D341Med (cell line): ENCODE measurements around the gene PHC2.

Source experiments
- DNase-seq: peaks from one replicate; pipeline ENCODE4 v3.0.0; 2012; ENCODE audit warnings: low spot score

PHC2 gene

DNA sequence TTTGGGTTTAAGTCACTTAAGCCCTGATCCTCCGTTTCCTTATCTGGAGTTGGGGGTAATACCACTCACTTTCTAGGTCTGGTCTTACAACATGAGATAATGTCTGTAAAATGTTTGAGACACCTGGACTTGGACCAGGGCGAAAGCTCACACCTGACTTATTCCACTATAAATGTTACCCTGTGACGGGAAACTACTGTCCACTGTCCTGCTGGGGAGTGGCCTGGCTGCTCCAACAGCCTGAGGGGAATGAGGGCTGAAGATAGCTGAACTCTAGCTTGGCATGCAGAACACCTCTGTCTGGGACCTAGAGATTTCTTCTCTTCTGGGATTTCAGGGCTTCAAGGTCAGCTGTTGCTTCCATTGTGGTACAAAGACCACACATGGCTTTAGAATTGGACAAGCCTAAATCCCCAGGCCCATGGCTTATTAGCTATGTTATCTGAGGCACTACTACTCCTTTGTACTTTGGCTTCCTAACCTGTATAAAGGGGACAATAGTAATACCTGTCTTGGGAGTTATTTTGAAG is 100.5 kb downstream of the PHC2 start:
- DNase-seq, result no peak

DNA sequence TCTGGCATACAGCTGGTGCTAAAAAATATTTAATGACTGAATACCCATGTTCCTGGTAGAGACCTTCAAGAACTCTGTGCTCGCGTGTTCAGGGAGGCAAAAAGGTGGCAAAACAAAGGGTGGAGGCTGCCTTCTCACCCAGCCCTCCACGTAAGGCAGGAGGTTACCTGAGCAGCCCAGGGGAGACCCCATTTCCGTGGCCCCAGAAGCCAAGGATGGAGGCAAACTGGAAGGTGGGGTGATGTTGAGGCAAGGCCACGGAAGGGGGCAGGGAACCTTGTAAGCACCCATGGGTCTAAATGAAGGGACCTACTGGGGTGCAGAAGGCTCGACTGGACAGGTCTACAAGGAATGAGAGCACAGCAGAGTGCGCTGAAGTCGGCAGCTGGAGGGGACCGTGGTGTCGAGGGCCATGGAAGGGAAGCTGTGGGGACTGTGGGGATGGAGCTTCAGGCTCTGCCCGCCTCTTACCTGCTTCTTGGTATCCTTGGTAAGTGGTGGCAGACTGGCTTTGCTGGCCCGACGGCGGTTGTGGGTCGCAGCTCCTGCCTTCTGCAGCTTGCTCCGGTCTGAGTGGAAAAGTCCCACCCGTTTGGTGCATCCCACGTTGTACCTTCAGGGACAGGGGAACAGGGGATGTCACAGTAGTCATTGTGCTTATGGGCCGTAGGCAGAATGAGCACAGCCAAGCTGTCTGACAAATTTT is 101.1 kb downstream of the PHC2 start:
- no peak for DNase-seq

DNA sequence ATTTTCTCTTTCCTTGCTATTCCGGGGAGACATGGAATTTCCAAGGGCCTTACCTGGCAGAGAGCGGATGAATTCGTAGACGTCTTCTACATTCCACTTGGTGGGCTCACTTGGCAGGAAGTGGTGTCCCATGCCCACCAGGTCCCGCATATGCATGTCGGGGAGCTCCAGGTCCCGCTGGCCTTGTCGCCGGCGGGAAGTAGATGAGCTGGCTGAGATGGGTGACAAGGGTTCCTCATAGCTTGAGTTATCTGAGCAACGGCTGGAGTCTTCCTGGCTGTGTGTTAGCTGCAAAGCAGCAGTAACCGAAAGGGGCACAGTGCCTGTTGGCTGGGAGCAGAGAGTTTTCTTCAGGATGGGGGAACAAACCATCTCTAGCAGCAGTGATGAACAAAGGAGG is 102.1 kb downstream of the PHC2 start:
- DNase-seq, result no peak

DNA sequence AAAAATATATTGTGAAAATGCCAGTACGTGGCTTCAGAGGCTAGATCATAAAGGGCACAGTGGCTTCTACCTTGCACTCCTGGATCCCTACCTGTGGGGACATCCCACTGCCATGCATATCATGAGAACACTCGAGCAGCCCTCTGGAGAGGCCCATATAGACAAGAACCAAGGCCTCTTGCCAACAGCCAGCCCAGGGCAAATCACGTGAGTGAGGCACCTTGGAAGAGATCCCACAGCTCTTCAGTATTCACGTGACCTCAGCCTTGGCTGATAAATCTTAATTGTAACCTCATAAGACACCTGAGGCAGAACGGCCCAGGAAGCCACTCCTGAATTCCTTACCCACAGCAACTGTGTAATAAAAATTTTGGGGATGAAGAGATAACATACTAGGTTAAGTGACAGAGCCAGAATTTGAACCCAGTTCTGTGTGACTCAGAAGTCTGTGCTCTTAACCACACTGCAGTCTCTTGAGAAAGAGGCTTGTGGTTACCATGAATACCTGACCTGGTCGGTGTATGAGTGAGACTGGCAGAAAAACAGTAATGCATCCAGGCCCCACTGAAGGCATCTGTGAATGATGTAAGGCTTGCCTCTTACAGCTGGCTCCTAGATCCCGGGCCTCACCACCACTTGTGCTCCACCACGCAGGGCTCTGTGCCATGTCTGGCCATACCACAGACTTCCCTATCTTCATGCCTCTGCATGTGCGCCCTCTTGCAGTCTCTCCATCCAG is 103.1 kb downstream of the PHC2 start:
- DNase-seq, result no peak

DNA sequence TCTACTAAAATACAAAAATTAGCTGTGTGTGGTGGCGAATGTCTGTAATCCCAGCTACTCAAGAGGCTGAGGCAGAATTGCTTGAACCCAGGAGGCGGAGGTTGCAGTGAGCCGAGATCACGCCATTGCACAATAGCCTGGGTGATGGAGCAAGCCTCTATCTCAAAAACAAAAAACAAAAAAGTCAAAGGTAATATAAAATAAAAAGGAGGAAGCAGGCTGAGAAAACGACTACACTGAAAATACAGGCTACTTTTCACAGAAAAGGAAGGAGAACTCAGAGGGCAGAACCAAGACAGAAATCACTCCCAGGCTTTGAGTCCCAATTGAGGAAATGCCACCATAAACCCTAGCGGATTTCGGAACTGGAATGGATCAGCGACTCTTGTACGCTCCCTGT is 104.1 kb downstream of the PHC2 start:
- no peak for DNase-seq

DNA sequence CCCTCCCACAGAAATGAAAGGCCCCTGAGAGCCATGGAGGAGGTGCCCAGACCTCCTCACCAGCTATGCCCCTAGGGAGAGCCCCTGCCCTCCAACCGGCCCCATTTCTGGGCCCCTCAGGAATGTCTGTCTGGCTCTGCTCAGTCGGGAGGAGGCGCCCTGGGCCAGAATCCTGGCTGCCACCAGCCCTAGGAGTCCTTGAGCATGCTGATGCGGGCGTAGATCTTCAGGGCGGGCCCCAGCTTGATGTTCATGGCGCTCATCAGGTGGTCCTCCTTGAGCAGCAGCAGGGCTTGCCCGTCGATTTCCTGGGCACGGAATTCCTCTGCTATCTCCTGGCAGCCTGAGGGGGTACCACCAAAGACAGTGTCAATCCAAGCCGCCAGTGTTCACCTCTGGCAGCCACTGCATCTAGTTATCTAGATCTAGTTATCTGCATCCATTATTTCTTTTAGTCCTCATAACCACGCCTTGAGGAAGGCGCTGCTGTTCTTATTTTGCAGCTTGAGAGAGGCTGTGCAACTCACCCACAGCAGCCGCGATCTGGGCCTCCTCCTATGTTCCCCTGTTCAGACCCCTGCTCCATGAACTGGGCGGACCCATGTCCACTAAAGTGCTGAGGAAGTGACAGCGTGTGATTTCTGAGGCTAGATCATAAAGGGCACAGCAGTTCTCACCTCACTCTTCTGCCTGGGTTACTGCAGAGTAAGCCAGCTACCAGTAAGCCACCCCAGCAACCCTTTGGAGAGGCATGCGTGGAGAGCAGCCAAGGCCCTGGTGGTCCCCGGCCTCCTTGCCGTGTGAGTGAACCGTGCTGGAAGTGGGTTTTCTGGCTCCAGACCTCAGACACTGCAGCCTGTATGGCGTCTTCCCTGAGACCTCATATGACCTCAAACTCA is 106.0 kb downstream of the PHC2 start:
- no peak for DNase-seq

DNA sequence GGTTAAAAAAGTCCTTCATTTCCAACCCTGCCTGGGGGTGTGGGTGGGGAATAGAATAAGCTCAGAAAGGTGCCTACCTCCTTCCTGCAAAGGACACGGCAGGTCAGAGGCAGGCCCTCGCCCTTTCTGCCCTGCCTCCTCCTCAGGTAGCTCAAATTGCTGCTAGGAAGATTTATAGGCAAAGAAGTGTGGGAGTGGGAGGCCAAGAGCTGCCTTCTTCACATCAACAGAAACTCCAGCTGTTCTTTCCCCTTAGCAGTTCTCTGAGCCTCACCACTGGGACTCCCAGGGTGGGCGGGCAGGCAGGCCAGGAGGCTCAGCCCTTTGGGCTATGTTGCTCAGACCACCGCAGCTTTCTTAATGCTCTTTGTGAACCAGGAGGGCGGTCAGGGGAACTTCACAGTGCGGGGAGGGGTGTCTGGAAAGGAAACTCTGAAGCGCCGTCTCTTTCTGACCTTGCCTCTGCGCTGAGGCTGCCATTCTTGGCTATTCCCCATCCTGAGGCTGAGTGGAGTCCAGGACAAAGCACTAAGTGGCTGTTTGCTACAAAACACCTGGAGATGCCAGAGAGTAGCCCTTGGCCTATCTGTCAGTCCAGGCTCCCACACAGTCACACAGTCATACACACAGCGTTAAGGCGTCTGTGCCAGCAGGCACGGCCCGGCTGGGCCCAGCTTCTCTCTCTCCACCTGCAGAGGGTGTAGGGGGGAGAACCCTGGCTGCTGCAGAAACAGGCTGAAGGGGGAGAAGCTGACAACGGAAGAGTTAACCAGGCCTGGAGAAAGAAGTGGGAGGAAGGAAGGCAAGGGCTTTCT is 107.0 kb downstream of the PHC2 start:
- no peak for DNase-seq

DNA sequence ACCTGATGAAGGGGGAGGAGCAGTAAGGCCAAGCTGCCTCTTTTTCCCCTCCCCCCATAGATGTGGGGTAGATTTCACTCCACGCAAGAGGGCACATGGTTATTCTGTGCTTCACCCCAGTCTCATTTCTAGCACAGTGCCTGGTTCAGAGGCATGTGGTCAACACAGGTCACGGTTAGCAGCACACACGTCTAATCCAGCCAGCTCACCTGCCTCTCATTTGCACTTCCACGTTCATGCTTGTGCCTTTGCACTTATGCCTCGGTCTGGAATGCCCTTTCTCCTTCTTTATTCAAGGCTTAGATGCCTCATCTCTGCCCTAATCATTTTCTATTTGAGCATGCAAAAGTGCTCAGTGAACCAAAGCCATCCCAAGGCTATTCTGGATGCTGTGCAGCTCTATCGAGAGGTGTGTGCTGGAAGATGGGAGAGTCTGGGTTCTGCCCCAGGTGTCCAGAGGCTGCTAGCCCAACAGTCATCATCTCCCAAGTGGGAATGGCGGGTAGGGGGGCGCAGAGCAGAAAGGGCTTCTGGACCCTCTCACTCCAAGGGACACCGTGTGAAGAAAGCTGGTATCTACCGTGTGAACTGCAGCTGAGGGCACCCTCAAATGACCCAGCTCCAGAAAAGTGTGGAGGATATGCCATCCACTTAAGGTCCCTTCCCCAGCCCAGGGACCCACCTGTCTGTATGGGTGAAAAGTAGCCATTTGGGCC is 107.9 kb downstream of the PHC2 start:
- no peak for DNase-seq

DNA sequence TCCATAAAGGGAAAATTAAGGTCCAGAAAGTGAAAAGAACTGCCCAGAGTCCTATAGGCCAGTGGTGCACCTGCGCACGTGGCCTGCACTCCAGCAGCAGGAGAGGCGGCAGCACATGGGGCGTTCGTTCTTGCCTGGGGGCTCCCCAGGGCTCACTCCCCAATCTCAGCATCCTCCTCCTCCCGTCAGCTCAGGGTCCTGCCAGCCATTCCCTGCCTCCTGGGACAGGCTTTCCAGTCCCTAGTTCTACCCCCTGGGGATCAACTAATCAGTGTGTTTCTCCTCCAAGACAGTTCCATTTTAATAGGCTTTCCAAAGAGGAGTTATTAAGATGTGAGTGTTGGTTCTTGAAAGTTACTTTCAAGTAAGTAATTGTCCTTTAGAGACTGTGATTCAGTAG is 108.8 kb downstream of the PHC2 start:
- DNase-seq, result peak; percentile 75

DNA sequence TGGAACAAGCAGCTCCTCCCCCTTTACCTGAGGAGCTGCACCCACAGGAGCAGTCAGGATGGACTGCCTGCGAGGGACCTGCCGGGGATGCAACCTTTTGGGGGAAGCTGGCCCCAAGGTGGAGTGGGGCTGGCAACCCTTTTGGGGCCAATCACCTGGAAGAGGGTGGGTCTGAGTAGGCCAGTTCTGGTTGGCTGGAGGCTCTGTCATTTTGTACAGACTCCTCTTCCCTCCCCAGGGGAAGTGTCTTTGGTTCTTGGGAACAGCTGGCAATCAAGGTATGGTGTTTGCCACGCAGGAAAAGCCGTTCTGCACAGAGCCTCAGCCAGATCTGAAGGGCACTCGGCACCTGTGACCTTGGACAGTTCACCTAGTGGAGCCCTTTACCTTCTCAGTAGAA is 109.7 kb downstream of the PHC2 start:
- DNase-seq, result no peak

DNA sequence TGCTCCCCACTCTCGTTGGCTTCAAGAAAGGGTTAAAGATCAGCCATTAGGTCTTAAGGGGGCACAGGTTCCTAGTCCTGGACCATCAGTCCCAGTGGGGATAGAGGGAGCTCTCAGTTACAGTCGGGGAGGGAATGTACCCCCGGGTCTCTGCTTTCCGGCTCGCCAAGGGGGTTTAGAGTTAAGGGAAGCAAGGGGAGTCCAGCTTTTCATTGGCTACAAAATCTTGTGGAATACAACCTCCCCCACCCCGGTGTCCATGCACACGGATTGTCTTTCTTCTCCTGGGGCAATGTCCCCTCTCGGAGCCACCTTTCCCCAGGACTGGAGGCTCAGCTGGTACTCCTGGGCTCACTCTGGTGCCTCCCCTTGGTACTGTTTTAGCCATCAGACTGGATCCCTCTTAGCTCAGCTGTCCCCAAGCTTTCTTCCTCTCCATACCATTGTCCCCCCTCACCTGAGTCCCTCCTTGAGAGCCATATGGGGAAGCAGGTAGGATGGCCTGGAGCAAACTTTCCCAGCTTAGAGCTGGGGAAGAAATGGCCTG is 110.2 kb downstream of the PHC2 start, which contains the start of gene A3GALT2:
A3GALT2 (minus strand) TSS at position 480 of the 547 bp plus-strand sequence; CDS start at position 480, 0 bp downstream.
- DNase-seq, result no peak

DNA sequence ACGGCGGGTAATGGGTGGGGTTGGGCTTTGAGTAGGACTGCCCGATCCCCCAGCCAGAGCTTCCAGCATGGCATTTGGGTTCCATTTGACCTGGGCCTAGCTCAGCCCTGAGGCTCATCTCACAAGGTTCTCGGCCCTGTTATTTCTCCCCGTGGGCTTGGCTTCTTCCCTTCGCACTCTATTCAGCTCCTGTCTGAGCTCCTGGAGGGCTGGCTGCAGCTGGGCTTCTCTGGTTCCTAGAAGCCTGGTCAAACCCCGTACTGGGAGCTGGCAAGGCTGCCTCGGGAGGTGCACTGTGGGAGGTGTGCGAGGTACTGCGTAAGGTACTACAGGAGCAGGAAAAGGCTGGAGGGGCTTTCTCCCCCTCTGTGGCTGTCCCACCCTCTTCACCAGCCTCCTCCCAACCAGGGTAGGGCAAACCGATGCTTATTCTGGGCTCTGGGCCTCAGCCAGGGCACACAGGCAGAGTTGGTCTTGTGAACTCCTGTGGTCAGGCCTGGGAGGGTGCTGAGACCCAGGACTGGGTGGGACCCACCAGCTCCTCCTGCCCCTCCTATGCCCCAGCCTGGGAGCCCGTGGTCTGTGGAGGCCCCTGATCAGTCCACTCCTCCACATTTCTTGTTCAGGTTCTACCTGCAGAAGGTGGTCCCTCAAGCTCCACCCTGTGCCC is 110.8 kb downstream of the PHC2 start:
- no peak for DNase-seq

DNA sequence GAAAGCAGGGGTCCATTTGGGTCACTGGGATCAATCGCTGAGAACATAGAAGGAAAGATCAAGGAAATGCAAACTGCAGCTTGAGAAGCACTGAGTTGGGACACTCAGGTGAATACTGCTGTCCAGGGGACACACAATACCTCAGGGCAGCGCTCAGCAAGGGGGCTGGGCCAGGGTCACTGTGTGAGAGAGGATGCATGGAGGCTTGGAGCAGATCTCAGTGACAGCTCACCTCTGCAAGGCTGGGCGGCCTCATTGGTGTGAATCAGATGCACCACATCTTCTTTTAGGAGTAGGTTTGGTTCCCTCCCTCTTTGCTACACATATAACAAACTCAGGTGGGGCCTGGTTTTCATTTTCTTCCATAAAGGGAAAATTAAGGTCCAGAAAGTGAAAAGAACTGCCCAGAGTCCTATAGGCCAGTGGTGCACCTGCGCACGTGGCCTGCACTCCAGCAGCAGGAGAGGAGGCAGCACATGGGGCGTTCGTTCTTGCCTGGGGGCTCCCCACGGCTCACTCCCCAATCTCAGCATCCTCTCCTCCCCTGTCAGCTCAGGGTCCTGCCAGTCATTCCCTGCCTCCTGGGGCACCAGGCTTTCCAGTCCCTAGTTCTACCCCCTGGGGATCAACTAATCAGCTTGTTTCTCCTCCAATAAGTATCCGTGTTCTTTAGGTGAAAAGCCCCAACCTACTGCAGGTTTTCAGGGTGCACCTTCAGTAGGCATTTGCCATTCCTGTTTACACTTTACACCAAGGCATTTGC is 111.5 kb downstream of the PHC2 start:
- DNase-seq, result no peak

DNA sequence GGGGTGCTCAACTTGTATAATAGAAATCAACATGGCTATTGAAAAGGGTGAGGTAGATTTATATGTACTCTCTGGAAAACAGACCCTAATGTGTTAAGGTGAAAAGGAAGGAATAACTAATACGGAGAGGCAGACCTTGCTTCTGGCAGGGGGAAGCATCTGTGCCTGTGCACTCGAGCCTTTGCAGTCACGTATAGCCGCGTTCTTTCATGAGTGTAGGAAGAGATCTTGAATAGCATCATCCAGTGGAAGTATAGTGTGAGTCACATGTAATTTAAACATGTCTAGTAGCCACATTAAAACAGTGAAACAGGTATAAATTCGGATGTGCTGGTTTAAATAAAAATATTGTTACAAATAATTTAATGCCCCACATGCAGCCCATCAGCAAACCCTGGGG is 112.9 kb downstream of the PHC2 start:
- no peak for DNase-seq

DNA sequence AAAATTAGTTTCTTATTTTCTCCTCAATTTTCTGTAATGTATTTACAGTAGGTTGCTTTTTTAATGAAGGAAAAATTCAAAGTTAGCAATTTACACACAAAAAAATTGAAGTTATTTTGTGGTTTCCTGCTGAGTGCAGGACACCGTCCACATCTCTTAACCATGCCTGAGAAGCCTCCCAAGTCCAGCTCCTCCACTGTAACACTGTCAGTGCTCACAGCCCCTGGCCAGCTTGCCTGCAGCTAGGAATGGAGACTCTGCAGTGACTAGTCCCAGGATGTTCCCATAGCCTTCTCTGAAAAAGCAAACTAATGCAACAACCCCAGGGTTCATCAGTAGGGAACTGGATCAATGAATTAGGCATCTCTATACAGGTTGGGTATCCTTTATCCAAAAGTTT is 113.5 kb downstream of the PHC2 start:
- no peak for DNase-seq

DNA sequence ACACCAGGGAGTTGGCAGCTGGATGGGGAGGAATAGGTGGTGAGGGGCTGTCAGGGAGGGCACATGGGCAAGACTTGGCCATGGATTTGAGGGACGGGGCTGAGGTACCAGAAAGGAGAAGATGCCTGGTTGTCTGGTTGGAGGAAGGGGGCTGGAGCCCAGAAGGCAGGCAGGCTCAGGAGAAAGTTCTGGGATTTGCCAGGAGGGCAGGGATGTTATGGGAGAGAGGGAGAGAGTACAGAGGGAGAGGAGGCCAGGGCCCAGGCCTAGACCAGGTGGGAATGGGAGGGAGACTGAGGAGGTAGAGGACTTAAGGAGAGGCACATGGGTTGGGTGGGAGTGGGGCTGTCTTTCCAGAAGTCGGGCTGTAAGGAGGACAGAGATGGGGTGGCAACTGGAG is 114.3 kb downstream of the PHC2 start:
- no peak for DNase-seq

DNA sequence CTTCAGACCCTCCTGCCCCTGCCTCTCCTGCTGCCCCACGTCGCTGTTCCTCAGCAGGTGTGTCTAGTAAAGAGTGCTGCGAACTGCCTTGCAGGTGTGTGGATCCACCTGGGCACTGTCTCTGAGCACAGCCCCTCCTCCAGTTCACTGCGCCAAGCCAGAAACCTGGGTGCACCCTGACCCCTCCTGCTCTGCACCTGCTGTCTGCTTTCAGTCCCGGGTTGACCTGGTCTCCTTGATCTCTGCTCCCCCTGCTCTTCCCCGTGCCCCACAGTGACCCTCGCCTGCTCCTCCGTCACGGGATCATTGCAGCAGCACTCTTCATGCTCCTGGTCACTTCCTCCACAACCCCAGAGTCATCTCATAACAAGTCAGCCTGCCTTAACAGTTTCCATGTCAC is 116.5 kb downstream of the PHC2 start:
- no peak for DNase-seq

DNA sequence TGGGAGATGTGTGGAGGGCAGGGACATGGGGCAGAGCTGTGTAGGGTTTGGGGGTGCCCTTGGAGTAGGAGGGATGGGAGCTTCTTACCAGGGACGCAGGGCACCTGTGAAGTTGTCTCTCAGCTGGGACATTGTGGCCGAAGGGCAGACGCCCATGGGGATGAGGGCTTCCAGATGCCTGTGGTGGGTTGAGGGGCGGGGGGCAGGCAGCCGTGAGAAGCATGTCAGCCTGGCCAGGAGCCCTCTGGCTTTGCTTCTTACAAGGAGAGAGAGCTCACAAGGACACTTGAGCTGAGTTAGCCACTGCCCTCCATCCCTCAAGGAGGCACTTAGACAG is 118.5 kb downstream of the PHC2 start:
- DNase-seq, result no peak

DNA sequence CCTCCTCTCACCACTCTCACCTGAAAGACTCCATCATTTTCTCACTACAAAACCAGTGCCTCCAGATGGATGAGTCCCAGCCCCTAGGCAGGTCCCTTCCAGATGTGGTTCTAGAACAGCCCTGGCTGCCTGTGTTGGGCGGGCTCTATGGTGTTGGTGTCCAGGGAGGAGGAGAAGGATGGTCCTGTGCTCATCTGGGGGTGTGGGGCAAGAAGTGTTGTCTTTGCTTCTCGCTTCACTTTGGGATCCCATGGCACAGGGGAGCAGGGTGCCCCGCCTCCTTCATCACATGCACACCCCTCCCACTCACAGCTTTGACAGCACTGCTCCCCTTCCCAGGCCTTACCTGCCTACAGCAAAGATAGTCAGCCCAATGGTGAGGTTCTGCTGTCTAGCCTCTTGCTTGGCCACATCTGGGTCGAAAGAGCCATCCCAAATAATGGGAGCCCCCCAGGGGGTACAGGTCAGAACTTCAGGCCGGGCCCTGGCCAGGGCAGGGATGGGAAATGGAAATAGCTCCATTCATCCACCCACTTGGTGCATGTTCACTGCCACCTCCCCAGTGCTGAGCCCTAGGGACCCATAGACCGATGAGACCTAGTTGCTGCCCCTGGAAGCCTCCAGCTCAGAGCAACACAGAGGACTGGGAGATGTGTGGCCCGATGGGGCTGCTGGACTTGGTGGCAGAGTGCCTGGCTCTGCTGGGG is 119.0 kb downstream of the PHC2 start:
- DNase-seq, result no peak
